ENCODE data around the gene SLC66A2. TPM values are rescaled to one million over a fixed set of nuclear protein-coding genes. Genes with fewer than 3 reads are reported as not detected.

Gene SLC66A2
- total and polyA plus RNA-seq, 2 of the 13 experiments (the other 11 are each of a cell fraction or from before 2014, with no cell fraction given), result 33.5 to 41.9 TPM

GRCh38 chr18:79986726-79987125 lies 35.3 kb upstream of the SLC66A2 start:
- H3K27ac ChIP-seq (ENCODE audit: extremely low read length, insufficient read depth, low read length), result peak overlapping the region; percentile 22
- TF ChIP-seq ZNF891 (CRISPR knock-in tag; IDR thresholded peaks at IDR 0.05) (no peak), SAP130 (CRISPR knock-in tag; IDR thresholded peaks at IDR 0.05; ENCODE audit: low read depth) (0 out of 2 replicates have a peak, but pooled peaks have one; percentile 15), CENPT (CRISPR knock-in tag; IDR thresholded peaks at IDR 0.05; ENCODE audit: low read depth) (no peak)
- ChIA-PET CTCF (ENCODE audit: low intra/inter-chr PET ratio, low total read pairs) (no interaction called here), POLR2A (interaction anchor here (0.6 to 6.1 kb wide), 3 partner anchors 19 to 52 kb away, joined by 3 to 45 read pairs (median 39); partner anchors contain the start of gene RBFA)
- DNase-seq (ENCODE audit: low spot score), result no peak
- BruUV-seq (replicated peaks), result no TSS peak
- H3K4me1 ChIP-seq (ENCODE audit: insufficient read depth, low read length), result peaks cover 62% of the 10 kb centered on the region
- H3K4me2 ChIP-seq (ENCODE audit: low read depth, low read length), result peak overlapping the region; percentile 97
- intact Hi-C loops (cut with micrococcal nuclease; ENCODE audit: unreplicated experiment), result no loop called here
- WGBS (ENCODE audit: low lambda C conversion rate), result 2% methylated on average over 7 of the region's 7 CpGs
- peak overlapping the region; percentile 84 to 96 (median 85) for H3K4me3 ChIP-seq (replicated peaks in 1 of 3; ENCODE audit: insufficient read depth in 1 of 3, low read depth in 2 of 3, low read length in 3 of 3)
- H3K27me3 ChIP-seq (ENCODE audit: control insufficient read depth in 1 of 2, insufficient read depth in 2 of 2, low read length in 2 of 2), result no peaks in the 10 kb centered on the region; a peak in 1 of 5 replicates
- H4K20me1 ChIP-seq (ENCODE audit: insufficient read depth, low read length), result peaks cover 45% of the 10 kb centered on the region
- no peaks in the 10 kb centered on the region for H3K9me3 ChIP-seq (ENCODE audit: low read length)
- H2AFZ ChIP-seq (ENCODE audit: low read length), result no peak overlapping the region
- peaks cover 3 to 19% of the 10 kb centered on the region in 2 experiments; a peak in 4 of 5 replicates for H3K36me3 ChIP-seq (replicated peaks in 1 of 2; ENCODE audit: control insufficient read depth in 1 of 2, insufficient read depth in 2 of 2, low read length in 2 of 2)
- in situ Hi-C loops (cut with HindIII; ENCODE audit: extremely low pct_ligation_motif_present, low pct_unique_long_range_greater_than_20kb), result loop anchor here (5.0 kb wide), 1 partner anchor 46 kb away; the partner anchor contains the start of gene RBFA
- peak overlapping the region; percentile 92 for H3K9ac ChIP-seq (ENCODE audit: insufficient read depth, low read depth, low read length)
- peaks cover 67% of the 10 kb centered on the region for H3K79me2 ChIP-seq (ENCODE audit: insufficient read depth, low read length)
- no peak for FAIRE-seq
- ATAC-seq, result no peak

GRCh38 chr18:79985172-79985571 lies 33.7 kb upstream of the SLC66A2 start:
- BruUV-seq (replicated peaks), result no TSS peak
- Histone ChIP-seq H3K9ac (ENCODE audit: insufficient read depth, low read depth, low read length) (peak overlapping the region; percentile 38), H3K4me2 (ENCODE audit: low read depth, low read length) (peak overlapping the region; percentile 97), H3K27me3 (ENCODE audit: control insufficient read depth in 1 of 2, insufficient read depth in 2 of 2, low read length in 2 of 2) (no peaks in the 10 kb centered on the region; a peak in 1 of 5 replicates), H3K9me3 (ENCODE audit: low read length) (no peaks in the 10 kb centered on the region), H3K4me3 (replicated peaks in 1 of 3; ENCODE audit: insufficient read depth in 1 of 3, low read depth in 2 of 3, low read length in 3 of 3) (peak overlapping the region in 2 of 3 experiments; percentile 10 to 38; a peak in 2 of 6 replicates), H3K27ac (ENCODE audit: extremely low read length, insufficient read depth, low read length) (peak overlapping the region; percentile 71), H3K79me2 (ENCODE audit: insufficient read depth, low read length) (peaks cover 83% of the 10 kb centered on the region), H4K20me1 (ENCODE audit: insufficient read depth, low read length) (peaks cover 52% of the 10 kb centered on the region), H2AFZ (ENCODE audit: low read length) (no peak overlapping the region), H3K4me1 (ENCODE audit: insufficient read depth, low read length) (peaks cover 77% of the 10 kb centered on the region), H3K36me3 (replicated peaks in 1 of 2; ENCODE audit: control insufficient read depth in 1 of 2, insufficient read depth in 2 of 2, low read length in 2 of 2) (peaks cover 3 to 19% of the 10 kb centered on the region in 2 experiments; a peak in 4 of 5 replicates)
- 39% methylated on average over 6 of the region's 12 CpGs for WGBS (ENCODE audit: low lambda C conversion rate)
- in situ Hi-C loops (cut with HindIII; ENCODE audit: extremely low pct_ligation_motif_present, low pct_unique_long_range_greater_than_20kb), result loop anchor here (5.0 kb wide), 1 partner anchor 47 kb away; the partner anchor contains the start of gene RBFA
- DNase-seq (ENCODE audit: low spot score) (peak; percentile 79), FAIRE-seq (peak; percentile 81), ATAC-seq (peak; percentile 39)
- POLR2A ChIA-PET, result interaction anchor here (0.6 to 6.1 kb wide), 11 partner anchors 8 to 123 kb away, joined by 3 to 45 read pairs (median 3); partner anchors contain the start of gene RBFA
- intact Hi-C loops (cut with micrococcal nuclease; ENCODE audit: unreplicated experiment), result no loop called here
- CTCF ChIA-PET (ENCODE audit: low intra/inter-chr PET ratio, low total read pairs), result no interaction called here
- TF ChIP-seq ZNF788 (CRISPR knock-in tag; IDR thresholded peaks at IDR 0.05; ENCODE audit: borderline replicate concordance), result peak; percentile 61; the same call in 1 of the 2 replicates
- TF ChIP-seq NR0B2 (CRISPR knock-in tag; IDR thresholded peaks at IDR 0.05), result no peak
- no peak for TF ChIP-seq ZNF12 (CRISPR knock-in tag; IDR thresholded peaks at IDR 0.05)
- no peak for TF ChIP-seq ZBTB4 (CRISPR knock-in tag; IDR thresholded peaks at IDR 0.05; ENCODE audit: borderline replicate concordance)
- no peak for TF ChIP-seq ZNF567 (CRISPR knock-in tag; IDR thresholded peaks at IDR 0.05; ENCODE audit: borderline replicate concordance)
- no peak for TF ChIP-seq TBL1XR1 (IDR thresholded peaks at IDR 0.05; ENCODE audit: borderline replicate concordance, low read length, partially characterized antibody)
- no peak for TF ChIP-seq STAG1 (CRISPR knock-in tag; IDR thresholded peaks at IDR 0.05)
- no peak for TF ChIP-seq MIER2 (CRISPR knock-in tag; IDR thresholded peaks at IDR 0.05)
- TF ChIP-seq RBM39 (IDR thresholded peaks at IDR 0.05; ENCODE audit: low read depth, low read length, poor library complexity, severe bottlenecking), result no peak
- TF ChIP-seq SRSF4 (IDR thresholded peaks at IDR 0.05; ENCODE audit: low read depth, low read length, poor library complexity, severe bottlenecking), result no peak
- no peak for TF ChIP-seq ZNF576 (CRISPR knock-in tag; IDR thresholded peaks at IDR 0.05)
